HG03060 (cell line): ENCODE data around the gene SNRPA1.

Experiments
- ATAC-seq: cut with Tn5 transposase; IDR thresholded peaks from one replicate; pipeline ENCODE4 v1.9.1; 2021; ENCODE audit warnings: low read depth, moderate number of reproducible peaks; ENCODE audit not compliant: unreplicated experiment

Gene SNRPA1

GRCh38 chr15:101320501-101321052 is 25.5 kb upstream of the SNRPA1 start:
- no peak for ATAC-seq

DNA sequence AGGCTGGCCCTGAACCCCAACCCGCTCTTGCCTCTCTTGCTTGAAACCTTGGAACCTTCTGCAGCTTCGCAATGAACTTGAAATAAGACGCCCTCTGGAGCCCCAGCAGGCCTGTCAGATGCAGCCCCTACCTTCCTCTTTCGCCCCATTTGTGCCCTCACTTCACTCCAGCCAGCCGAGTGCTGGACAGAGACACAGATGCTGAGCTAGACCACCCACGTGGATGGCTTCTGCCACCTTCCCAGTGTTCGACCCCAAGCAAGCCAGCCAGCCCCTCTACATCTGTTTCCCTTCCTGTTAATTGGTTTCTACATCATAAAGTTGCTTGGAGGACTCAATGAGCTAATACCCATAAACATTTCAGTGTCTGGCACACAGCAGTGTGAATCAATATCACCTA is 23.8 kb upstream of the SNRPA1 start:
- no peak for ATAC-seq

DNA sequence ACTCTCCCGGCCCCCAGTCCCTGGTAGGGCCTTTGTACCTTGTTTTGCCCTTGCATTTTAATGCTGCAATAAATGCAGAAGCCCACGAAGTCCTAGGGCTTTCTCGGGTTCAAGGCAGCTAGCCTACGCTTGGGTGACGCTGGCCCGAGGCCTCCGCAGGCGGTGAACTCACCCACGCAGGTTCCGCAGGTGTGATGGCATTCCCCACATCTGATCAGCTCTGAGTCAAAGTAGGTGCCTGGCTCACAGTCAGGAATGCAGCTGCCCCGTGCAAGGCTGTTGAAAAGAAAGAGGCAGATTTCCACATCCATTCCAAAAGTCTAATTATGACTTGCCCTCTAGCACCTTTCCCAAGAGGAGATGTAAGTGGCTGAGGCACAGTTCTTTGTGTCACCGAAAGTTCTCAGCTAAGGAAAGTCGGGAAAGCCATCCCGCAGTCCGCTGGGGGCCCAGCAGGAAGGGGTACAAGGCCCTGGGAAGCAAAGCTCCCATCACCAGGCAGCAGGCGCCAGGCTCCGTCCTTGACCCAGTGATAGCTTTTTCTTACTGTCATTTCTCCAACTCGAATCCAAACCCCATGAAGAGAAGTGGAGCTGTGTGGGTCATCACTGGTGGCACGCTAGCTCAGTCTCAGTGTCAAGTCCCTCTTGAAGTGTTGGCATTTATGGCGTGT is 23.2 kb upstream of the SNRPA1 start:
- ATAC-seq: no peak

DNA sequence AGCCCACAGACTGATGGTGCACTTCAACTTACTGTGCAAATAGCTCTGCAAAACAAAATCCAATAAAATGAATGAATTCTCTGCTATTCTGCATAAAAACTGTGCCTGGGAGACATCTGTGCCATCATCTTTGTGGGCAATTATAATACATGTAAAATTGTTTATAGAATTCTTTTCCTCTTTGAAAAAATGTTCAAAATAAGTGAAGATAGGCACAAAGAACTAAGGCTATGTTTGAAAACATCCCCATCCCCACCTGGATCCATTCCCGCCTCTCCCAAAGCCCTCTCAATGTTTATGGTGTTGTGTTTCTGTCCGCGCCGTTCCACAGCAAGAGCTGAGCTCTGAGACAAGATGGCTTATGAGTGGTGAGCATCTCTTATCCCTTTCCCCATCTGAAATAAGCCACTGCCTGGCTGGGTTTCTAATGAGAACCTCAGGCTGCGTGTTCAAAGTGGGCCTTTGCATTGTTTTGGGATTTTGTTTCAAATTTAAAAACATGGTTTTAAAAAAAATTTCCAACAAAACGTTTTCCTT is 22.4 kb upstream of the SNRPA1 start:
- ATAC-seq: no peak

DNA sequence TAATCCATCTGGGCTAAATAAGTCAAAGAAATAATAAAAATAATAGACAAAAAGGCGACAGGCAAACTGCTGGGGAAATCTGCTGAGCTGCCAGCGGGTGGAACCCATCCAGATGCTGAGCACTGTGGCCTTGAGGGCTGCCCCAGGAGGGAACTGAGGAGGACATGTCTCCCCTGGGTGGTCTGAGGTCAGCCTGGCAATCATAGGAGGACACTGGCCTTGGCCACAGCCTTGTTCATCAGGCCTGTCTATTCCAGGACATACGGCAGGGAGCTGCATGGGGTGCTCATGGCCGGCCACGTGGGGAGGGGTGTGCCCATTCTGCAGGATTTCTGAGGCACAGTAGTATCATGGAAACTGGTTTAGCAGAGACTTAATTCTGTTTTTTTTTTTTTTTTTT is 21.5 kb upstream of the SNRPA1 start:
- ATAC-seq: no peak

DNA sequence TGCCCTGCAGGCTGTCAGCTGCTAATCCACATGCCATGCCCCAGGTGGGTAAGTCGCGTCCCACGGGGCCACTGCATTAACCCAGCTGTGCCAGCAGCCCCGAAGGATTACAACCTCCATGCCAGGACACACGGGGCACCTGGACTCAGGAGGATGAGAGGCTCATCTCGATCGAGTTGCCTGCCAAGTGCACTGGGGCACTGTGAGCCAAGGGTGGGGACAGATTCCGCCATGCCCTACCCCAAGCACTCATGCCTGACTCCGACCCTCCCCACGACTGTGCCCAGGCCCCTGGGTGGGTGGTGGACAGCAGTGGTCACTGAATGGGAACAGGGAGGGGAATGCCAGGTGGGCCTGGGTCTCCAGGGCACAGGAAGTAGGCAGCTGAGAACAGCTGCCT is 20.7 kb upstream of the SNRPA1 start:
- ATAC-seq: no peak

DNA sequence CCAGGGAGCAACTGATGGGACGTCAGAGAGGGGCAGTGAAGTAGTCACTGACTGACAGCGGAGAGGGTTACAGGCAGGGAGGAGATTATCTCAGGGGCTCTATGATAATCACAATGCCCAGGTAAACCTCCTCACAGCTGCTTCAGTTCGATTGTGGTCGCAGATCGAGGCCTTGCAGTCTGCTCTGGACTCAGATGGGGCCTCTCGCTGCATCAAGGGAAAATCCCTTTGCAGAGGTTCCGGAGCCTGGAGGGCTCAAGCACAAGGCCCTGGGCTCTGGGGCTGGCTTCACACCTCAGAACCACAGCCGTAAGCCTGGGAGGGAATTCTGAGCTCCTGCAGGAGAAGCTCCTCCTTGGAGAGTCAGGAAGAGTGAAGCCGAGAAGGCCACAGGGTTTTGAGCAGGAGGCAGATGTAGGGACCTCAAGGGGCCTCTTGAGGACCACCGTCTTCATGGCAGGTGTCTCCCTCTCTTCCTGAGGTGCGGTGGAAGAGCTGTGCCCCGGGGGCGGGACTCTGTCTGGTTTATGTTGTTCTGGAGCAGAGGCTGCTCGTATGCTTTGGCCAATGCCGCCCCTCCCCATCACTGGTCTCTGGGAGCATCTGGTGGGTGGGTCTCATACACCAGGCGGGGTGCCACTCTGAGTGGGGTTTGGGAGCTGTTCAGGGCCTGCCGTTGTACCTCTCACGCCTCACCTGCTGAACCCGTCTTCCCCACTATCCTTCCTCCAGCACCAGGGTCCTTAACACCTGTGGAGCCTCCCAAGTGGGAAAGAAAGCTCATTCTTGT is 19.5 kb upstream of the SNRPA1 start:
- ATAC-seq: no peak

DNA sequence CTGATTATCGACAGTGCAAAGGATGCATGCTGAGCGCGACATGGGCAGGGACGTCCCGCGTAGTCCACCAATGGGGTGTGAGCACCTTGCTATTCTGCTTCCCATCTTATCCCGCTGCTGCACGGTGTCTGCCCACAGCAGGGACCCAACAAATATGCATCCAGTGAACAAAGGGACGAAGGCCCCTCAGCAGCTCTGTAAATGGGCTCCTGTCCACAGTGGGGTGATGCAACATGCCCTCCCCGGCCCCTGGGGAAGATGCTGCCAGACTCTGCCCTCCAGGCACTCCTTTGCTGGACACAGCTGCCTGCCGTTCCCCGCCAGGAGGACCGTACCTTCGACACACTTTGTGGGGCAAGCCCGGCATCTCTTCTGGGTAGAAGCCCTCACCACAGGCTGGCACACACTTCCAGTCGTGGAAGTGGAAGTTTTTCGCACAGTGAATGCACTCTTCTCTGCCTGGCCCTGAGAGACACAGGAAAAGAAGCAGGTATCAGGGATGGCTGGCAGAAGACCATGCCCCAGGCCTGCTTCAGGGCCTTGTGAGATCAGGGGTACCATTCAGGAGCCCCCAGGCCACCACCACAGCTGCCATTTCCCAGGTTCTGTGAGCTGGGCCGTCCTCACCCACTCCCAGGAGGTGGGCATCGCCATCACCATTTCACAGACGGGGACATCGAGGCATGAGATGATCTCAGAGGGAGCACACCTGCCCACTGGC is 18.2 kb upstream of the SNRPA1 start:
- ATAC-seq: no peak

- ATAC-seq: no peak
Measured at GRCh38 chr15:101310508-101310907, 15.5 kb upstream of the SNRPA1 start.

DNA sequence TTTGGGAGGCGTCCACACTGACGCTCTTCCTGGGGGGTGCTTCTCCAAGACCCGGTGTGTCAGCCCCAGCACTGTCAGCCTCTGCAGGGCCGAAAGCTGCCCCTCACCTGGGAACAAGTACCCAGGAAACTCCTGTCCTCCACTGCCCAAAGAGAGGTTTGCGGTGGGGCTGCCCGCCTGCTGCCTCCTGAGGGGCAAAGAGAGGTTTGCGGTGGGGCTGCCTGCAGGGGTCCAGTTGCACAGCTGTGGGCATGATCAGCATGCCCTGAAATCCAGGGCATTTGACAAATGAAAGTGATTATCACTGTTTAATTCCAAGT is 15.1 kb upstream of the SNRPA1 start:
- no peak for ATAC-seq

DNA sequence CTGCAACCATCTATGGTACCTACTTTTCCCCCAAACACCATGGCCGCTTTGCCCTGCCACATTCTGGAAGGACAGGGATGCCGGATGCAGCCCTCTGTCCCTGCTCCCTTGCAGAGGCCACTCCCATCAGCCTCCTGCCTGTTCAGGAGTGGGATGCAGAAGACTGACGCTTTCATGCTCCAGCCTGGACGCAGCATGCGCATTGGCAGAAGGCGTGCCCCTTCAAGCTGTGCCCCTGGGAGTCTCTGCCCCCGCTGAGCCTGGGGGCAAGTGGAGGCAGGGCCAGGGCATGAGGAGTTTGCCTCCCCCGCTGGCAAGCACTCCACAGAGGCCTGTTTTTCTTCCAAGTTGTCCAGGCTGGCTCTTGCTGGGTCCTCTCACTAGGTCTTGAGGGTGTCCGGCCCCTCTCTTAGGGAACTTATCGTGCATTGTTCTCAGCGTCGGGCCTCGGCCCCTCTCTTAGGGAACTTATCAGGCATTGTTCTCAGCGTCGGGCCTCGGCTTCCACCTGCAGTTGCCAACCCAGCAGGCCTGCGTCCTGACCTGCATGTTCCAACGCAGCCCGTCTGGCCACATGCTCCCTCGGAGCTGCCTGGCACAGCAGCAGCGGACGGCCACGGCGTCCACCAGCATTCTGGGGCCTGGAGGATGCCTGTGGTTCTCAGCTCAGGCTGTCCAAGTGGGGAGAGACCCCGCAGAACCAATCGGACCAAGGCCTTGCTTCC is 14.6 kb upstream of the SNRPA1 start:
- no peak for ATAC-seq

DNA sequence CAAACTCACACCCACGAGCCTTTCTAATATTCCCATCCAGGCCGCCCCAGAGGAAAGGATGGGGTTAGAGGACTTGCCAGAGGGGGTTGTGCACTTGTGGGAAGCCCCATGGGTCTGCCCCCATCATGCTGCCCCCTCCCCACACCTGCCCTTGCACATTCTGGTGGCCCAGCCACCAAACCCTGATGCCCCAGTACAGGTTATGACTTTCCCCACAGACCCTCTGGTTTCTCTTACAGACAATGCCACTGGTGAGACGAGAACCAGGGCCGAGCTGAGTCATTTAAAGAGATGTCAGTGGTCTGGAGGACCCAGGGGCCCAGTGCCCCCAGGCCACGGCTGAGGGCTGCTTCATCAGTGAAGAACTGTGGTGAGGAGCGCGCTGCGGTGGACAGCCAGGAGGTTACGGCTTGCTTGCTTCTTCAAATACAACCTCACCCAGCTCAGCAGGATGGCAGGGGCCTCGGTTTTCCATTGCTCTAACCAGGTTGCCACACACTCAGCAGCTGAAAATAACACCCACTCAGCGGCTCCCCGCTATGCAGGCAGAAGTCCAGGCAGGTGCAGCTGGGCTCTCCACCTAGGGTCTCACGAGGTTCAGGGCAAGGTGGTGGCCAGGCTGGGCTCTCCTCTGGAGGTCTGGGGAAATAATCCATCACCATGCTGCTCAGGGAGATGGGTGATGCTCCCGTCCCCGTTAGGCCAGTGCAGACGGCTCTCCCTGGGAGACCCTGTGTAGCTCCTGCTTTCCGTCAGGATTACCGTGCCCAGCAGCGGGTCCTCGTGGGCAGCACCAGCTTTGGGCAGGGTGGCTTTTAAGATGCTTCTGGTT is 13.8 kb upstream of the SNRPA1 start:
- ATAC-seq: no peak

DNA sequence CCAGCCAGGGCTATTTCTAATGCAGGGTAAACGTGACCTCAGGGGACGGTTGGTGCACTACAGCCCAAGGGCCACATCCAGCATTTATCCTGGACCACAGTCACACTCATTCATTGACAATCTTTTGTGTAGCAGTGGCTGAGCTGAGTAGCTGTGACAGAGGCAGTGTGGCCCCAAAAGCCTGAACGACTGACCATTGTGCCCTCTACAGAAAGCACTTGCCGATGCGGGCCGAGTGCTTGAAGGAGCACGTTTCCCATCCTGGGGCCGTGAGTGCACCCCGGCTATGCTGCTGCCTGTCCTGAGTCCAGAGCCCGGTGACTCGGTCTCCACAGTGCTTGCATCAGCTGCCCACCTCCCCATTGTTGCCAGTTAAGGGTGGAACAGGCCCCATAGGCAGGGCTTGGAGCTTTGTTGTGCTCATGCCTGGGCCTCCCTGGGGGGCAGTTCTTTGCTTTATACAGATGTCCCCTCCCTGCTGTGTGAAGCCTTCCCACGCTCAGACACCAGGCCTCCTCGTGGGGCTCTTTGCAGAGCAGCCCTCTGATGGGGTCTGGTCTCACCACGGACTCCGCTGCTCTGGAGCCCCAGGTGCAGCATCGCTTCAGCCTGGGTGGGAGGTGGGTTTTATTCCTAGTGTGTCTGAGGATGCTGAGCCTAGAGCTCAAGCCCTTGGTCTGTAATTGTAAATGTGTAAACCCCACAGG is 13.0 kb upstream of the SNRPA1 start:
- no peak for ATAC-seq

GRCh38 chr15:101307048-101307896 is 12.2 kb upstream of the SNRPA1 start:
- ATAC-seq: no peak

DNA sequence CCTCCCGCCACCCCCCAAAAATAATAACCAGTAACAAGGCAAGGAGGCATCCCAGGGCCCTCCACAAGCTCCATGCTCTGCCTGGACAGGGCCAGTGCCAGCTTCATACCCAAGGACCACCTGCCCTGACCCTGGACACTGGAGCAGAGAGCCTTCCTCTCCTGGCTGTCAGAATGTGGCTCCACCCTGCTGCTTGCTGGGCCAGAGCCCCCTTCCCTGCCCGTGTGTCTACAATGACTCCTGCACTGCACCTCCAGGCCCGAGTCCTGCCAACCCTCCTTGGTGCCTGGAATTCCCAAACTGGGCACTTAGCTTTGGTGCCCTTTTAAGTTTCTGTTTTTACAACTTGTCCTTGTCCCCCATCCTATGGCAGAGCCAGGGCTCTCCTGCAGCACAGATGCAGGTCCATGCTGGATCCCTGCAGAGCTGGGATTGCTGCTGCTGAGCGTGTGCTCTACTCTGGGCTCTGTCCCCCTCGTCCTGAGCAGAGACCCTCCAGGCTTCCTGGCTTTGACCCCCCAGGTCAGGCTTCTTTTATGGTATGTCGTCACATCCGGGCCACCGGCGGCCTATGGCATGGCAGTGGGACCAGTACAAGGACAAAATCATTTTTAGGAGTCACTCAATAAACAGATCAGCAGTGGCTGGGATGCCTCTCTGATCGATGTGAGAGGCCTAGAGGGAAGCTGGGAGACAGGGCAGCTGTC is 11.4 kb upstream of the SNRPA1 start:
- no peak for ATAC-seq

DNA sequence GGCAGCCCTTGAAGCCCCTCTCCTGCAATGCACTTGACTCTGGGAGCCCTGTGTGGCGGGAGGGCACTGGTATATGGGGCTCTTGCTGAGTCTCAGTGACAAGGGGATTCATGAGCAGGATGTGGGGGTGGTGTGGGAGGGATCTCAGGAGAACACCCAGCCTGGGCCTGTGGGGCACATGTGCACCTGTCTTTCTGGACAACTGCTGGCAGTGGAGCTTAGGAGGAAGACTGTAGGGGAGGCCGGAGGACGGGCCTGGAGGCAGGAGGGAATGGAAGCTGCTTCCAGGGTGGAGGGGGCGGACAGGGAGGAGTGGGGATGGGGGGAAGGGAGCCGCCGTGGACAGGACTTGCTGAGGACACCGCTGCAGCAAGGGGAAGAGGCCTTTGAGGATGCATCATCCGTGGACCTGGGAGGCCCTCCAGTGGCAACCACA is 10.8 kb upstream of the SNRPA1 start:
- ATAC-seq: no peak

DNA sequence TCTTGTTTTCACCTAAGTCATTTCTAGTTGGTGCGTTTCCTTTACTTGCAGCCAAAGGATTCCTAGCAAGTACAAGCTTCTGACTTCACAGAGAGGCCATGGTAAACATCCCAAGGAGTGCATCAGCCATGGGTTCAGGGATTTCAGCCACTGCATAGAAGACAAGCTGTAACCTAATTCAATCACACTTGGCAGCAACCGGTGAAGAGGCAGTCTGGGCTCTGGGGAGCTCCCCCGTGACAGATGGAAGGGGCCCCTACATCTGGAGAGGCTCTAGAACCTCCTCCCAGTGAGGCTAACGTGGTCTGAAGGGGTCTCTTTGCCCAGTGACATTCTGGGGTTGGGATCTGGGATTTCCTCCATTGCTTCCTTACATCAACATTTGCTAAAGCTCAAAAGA is 8.4 kb upstream of the SNRPA1 start:
- ATAC-seq: no peak
